Measurements from ENCODE around the gene P2RY6.
A peak's percentile ranks its signal among the peaks of the same experiment; 100 is the strongest.
"Not testable (repeated sequence)": the region's sequence is repeated elsewhere in the genome, so short reads cannot be mapped to it uniquely, and the experiment has no call there.

Gene P2RY6, protein sequence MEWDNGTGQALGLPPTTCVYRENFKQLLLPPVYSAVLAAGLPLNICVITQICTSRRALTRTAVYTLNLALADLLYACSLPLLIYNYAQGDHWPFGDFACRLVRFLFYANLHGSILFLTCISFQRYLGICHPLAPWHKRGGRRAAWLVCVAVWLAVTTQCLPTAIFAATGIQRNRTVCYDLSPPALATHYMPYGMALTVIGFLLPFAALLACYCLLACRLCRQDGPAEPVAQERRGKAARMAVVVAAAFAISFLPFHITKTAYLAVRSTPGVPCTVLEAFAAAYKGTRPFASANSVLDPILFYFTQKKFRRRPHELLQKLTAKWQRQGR

DNA sequence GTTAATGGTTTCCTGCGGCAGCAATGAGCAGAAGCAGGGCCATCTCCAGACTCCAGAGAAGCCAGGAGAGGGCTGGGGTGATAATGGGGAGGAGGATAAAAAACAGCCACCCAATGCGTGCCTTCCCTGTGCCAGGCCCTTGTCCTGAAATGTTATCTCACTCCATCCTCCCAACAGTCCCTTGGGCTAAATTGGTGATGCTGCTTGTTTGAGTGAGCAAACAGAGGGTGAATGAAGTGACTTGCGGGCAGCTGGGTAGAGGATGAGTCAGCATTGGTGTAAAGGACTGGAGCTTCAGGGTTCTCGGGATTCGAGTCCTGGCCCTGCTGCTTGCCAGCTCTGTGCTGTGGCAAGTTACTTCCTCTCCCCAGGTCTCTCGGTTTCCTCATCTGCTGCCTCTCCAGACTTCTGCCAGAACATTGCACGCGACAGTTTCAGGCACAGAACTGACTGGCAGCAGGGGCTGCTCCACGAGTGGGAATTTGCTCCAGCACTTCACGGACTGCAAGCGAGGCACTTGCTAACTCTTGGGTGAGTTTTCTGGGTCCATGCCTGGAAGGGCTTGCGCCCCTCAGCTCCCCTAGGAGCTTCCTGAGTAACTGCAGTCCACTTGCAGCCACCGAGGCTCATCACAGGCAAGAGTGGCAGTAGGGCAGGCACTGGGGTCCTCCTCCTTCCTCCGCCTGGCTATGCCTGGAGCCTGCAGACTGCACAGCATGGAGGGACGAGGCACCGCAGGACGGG, at the start of gene P2RY6:
P2RY6 (plus strand) TSS at position 403 of the 744 bp plus-strand sequence. CDS start 24,181 bp downstream, outside the sequence.
- DNase-seq, result peak in 1 of 2 donors; percentile 24

DNA sequence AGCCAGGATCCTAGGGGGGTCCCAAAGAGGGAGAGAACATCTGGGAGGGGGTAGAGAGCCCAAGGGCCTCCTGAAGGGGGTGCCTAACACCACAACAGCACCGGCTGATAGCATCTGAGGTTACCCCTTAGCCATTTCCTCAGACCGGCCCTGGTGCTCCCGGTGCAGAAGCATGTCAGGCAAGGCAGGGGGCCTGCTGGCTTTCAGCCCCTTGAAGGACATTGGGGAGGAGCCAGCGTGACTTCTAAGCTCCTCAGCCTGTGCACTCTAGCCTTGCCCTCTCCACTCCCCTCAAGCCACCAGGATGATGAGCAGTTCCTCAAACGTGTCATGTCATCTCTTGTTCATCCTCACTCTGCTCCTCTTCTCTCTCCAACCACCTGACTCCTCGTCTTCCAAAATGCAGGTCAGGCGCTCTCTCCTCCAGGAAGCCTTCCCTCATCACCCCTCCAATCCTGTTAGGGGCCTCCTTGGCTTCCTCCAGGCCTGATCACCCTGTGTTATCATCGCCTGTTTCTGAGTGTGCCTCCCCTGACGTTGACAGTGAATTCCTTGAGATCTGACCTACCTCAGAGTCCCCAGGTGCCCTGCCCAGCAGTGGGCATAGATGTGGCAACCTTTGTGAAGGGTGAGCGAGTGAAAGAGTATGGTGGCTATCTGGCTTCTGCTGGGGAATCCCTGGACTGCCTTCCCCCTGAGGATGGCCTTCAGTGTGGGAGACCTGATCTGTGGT, 48.0 kb upstream of the P2RY6 start:
- DNase-seq, result no peak

- no peak for DNase-seq
Measured at GRCh38 chr11:73225001-73225686, 47.0 kb upstream of the P2RY6 start.

- DNase-seq, result no peak
Measured at GRCh38 chr11:73225851-73226250, 46.3 kb upstream of the P2RY6 start.

GRCh38 chr11:73226297-73227006, 45.7 kb upstream of the P2RY6 start:
- no peak for DNase-seq

DNA sequence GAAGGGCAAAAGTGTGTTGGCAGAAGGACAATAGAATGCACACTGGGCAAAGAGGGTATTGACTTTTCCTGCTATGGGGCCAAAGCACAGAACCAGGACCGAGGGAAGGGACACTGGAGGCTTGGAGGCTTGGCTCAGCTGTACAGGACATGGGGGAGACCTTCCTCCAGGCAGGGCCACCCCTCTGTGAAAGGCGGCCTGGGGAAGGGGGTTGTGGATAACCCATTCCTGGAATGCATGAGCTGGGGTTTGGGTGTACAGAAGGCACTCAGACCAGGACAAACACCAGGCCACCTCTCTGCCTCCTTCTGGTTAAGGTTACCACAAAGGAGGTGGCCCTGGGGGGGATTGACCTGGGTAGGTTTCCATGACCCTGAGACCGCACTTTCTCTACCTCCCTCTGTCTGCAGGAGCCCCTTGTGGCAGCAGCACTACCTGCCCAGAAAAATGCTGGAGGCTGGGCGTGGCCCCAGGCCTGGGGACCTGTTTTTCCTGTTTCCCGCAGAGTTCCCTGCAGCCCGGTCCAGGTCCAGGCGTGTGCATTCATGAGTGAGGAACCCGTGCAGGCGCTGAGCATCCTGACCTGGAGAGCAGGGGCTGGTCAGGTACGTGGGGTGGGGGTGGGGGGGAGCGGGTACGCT, 44.4 kb upstream of the P2RY6 start:
- no peak for DNase-seq

DNA sequence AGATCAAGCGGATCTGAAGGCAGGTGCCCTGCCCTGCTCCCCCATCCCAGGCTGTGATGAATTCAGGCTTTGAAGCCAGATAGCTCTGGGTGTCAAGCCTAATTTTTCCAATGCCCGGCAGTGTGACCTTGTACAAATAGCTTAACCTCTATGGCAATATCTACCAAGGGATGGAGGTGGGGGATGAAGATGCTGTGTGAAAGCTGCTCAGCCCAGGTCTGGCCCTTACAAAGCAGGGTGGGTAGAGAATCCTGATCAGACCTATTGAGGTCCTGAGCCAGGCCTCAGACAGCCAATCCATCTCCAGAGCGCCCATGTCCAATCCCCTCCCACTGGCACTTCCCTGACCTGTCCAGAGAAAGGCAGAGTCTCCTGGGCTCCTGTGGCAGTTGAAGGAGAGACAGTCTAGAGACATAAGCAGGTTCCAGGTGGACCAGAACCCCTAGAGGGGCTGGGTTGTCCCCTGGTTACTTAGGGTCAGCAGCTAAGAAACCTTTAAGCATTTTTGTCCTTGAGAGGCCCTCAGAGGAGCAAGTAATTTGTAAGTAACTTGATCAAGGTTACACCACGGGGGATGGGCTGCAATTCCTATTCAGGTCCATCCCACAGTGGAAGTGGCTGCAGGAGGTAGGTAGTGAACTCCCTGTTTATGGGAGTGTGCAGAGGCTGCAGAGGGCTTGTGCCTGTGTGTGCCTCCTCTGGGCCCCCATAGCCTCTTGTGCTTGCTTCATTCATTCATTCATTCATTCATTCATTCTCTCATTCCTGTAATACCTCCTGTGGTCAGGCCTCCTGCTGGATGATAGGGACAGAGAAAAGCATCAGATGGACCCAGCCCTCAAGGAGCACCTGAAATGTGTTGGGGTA, 43.6 kb upstream of the P2RY6 start:
- DNase-seq, result no peak

DNA sequence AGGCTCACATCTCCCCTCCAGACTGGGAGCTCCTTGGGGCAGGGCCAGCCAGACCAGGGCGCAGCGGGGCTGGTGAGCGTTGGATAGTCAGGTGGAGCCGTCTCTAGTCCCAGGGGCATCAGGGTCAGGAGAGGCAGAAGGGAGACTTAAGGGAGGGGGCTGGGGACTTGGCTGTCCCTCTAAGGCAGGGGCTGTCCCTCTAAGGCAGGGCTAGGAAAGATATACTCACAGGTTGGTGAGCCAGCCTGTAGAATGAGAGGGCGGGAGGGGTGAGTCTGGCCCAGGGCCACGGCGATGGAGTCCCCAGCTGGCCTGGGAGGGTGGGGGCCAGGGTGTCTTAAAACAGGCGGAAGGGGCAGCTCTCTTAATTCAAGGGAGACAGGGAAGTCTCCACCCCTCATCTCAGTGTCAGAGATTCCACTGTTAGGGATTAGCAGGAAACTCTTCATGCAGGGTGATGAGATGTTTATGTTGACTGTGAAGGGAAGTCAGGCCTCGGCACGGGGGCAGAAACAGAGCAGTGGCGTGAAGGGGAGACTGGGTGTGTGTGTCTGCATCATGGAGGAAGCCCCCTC, 42.7 kb upstream of the P2RY6 start:
- no peak for DNase-seq

GRCh38 chr11:73229896-73230875, 42.0 kb upstream of the P2RY6 start:
- DNase-seq, result no peak

GRCh38 chr11:73230931-73231330, 41.2 kb upstream of the P2RY6 start:
- DNase-seq, result no peak

DNA sequence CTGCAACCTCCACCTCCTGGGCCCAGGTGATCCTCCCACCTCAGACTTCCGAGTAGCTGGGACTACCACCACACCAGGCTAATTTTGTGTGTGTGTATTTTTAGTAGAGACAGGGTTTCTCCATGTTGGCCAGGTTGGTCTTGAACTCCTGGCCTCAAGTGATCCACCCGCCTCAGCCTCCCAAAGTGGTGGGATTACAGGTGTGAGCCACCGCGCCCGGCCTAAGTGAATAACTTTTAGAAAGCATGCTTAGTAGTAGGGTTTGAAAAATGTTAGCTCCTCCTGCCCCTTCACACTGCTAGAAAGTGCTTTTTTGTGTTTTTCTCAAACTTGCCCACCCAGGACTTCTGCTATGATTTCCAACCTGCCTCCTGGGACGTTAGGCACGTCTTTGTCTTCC, 39.7 kb upstream of the P2RY6 start:
- DNase-seq, result not testable (repeated sequence)

DNA sequence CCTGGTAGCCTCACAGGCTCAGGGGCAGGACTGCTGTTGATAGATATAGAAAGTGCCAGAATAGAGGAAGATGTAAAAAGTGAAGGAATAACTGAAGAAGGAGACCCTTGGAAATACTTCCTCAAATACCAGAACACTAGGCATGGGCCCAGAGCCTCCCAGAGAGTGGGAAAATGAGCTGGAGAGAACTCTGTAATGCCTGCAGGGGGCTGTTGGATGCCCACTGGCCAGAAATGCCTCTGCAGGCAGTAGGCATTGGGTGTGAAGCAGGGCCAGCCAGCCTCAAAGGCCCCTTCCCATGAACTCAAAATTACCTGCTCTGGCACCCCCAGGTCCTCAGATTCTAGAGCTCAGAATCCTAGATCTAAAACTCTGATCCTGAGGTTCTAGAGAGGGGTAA, 38.9 kb upstream of the P2RY6 start:
- no peak for DNase-seq

DNA sequence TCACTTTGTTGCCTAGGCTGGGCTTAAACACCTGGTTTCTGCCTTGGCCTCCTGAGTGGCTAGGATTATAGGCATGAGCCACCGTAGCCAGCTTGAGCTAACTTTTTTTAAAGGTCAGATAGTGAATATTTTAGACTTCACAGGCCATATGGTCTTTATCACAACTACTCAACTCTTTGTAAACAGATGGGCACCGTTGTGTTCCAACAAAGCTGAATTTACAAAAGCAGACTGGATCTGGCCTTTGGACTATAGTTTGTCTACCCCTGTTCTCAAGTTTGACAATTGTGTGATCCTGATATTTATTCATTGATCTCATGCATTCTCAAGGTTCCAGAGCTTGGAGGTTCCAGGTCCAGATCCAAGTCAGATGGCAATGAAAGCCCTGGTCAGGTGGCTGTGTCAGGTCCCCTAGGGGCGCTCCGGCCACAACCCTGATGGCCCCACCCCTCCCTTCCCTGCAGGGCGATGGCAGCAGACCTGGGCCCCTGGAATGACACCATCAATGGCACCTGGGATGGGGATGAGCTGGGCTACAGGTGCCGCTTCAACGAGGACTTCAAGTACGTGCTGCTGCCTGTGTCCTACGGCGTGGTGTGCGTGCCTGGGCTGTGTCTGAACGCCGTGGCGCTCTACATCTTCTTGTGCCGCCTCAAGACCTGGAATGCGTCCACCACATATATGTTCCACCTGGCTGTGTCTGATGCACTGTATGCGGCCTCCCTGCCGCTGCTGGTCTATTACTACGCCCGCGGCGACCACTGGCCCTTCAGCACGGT, 38.3 kb upstream of the P2RY6 start:
- DNase-seq, result no peak

- DNase-seq, result no peak
Measured at GRCh38 chr11:73234471-73235181, 37.5 kb upstream of the P2RY6 start.

- DNase-seq, result no peak
Measured at GRCh38 chr11:73235236-73235786, 36.8 kb upstream of the P2RY6 start.

DNA sequence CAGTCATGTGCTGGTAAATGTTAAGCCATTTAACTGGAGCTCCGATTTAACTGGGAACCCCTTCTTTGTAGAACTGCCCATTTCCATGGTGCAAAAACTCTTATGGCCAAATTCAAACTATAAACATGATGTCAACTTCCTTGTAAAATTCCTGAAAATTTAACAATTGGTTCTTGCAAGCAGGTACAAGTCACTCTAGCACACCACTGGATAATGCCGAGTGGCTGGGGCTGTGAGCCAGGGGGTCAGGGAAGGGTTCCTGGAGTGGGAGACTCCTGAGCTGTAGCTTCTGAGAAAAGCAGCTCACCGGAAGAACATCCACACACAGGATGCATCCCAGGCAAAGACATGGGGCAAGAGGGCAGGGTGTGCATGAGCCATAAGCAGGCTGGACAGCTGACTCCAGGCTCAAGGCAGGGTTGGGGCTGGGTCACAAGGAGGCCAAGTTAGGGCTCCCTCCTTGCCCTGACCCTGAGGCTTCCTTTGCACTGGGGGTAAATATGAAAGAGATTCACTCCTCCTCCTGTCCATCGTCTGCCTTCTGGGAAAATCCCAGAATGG, 35.9 kb upstream of the P2RY6 start:
- DNase-seq, result no peak

DNA sequence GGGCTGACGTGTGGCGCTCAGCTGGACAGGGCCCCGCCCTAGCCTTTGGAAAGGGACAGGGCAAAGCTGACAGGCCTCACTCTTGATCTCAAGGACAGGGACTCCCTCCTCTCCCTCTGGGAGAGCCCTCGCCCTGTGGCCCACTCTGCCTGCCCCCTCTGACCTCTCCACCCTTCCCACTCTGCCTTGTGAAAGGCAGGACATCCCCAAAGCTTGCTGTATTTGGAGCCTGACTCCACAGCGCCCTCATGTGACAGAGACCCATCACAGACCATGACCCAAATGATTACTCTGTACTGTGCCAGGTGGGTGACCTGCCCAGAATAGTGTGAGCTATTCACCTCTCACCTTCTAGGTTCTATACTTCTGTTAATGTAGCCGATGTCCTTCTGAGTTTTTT, 35.3 kb upstream of the P2RY6 start:
- no peak for DNase-seq

Data from hippocampal formation (tissue), 2 donors.